NCI-H2171 treated with DMSO at 0.1 percent for 48 hours (cell line): ENCODE measurements around the gene XRCC3.
"Not testable (repeated sequence)": the region's sequence is repeated elsewhere in the genome, so short reads cannot be mapped to it uniquely, and the experiment has no call there.

ENCODE experiments used
- DNase-seq: peaks from one replicate; lab custom pipeline; 2025; lab: John Stamatoyannopoulos, UW

The XRCC3 gene

DNA sequence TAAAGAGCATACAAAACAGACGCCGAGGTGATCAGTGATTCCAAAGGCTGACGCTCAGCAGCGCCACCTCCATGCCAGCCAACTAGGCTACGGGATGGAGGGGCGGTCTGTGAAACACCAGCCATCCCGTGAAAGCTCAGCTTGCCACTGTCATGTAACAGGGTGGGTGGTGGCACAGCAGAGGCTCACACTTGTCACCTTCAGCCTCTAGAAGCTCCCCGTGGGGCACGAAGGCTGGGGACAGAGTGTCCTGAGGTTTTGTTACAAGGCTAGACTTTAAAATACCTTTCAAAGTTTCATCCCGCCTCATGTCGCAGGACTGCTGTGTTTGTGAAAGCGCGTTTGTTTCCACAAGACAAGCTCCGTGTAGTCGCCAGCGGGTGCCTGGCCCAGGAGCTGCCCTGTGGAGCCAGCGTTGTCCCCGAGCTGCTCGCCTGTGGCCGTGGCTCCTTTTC is 20.7 kb downstream of the XRCC3 start:
- DNase-seq, result no peak

DNA sequence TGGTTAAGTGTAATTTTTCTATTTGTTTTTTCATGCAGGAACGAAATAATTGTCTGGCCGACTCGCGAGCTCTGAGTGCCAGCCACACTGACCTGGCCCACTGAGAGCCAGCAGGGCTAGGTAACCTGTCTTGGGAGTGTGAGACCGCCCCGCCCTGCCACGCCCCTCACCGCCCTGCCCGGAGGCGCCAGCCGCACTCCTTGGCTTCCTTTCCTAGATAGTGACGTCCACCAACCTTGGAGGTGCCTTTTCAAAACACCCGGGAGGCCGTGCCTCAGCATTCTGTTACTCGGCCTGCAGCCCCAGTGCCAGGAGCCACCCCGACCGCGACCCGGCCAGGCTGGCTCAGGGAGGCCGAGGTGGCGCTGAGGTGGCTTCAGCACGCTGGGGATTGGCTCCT is 21.7 kb downstream of the XRCC3 start:
- no peak for DNase-seq

DNA sequence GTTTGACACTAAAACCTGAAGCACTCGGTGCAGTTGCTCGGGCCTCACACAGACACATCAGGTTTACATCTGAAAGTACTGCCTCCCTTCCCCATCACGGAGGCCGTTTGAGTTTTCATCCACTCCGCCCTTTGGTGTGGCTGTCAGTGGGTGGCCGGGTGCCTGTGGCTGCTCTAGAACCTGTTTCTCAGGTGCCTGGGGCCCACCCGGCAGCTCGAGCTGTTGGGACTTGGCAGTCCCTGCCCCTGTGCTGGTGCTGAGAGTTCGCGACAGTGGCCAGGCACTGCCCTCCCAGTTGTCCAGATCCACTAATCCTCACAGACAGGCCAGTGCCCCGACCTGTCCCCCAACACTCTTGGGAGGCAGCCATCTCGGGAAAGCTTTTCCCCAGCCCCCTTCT is 22.4 kb downstream of the XRCC3 start:
- no peak for DNase-seq

DNA sequence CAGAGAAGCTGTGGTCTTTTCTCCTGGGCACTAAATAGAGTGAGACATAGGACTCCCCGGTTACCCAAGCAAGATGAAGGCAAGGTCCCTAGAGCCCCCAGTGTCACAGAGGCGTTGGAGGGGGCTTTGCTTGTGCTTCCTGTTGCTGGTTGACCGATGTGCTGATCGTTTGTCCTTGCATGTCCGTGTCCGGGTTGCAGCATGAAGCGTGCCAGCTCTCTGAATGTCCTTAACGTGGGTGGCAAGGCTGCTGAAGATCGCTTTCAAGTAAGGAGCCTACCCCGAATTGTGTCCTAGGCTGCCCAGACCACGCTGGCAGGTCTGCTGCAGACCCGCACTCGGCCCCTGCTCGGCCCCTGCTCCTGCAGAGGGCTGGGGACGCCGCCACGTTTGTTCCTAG is 23.1 kb downstream of the XRCC3 start:
- no peak for DNase-seq

DNA sequence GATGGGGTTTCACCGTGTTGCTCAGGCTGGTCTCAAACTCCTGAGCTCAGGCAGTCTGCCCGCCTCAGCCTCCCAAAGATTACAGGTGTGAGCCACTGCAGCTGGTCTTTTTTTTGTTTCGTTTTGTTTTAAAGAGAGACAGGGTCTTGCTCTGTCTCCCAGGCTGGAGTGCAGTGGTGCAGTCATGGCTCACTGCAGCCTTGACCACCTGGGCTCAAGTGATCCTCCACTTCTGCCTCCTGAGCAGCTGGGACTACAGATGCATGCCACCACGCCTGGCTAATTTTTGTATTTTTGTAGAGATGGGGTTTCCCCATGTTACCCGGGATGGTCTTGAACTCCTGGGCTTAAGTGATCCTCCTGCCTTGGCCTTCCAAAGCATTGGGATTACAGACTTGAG is 23.6 kb downstream of the XRCC3 start:
- not testable (repeated sequence) for DNase-seq

DNA sequence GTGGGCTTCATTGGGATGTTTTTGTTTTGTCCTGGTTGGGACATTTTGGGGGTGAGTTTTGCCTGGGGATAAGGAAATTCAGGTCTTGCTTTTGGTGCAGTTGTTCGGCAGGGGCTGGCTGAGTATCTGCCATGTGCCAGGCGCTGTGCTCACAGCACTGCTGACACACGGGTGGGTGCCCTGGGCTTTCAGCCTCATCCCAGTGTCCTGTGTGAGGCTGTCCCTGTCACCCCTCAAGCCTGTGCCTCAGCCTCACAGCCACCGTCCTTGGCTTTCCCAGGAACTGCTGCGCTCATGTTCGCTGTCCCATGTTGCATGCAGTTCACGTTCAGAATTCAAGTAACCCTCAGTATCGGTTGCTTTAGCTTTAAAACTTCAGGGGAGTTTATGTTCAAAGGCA is 24.9 kb downstream of the XRCC3 start:
- no peak for DNase-seq

DNA sequence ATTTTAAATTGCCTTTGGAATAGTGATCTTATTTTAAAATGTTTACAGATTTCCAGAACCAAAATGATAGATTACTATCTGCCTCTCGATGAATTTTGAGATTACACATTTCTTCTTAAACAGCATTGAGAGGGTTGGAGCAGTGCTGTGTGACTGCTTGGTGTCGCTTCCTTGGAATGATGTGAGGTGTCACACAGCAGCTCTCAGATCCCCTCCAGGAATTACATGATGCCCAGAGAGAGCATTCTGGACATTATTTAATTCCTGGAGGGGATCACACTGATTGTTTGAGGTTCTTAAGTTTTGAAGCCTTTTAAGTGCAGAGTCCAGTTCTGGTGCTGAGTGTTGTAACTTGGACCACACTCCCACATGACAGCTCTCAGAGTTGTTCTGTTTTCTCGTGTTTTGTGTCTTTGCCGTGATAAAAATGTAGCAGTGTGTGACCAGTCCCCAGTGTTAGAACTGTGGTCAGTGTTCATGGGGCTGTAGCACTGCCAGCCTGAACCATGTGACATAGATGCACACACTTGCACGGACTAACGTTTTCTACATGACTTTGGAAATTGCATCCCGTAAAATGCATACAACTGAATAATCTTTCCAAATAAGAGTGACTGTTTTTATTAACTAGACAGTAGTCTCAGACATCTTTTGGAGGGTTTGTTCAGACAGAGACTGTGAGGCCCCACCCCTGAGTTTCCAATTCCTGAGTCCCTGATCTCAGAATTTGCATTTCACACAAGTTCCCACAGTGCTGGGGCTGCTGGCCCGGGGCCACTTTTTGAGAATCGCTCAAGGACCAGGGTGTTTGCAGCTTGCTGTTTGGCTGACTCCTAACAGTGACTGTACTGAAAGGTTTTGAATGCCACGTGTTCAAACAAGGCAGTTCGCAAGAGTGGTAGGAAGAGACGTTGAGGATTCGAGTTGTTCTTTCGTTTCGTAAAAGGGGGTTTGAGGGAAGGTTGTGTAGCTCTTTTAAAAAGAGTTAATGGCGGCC is 26.0 kb downstream of the XRCC3 start:
- DNase-seq, result no peak

DNA sequence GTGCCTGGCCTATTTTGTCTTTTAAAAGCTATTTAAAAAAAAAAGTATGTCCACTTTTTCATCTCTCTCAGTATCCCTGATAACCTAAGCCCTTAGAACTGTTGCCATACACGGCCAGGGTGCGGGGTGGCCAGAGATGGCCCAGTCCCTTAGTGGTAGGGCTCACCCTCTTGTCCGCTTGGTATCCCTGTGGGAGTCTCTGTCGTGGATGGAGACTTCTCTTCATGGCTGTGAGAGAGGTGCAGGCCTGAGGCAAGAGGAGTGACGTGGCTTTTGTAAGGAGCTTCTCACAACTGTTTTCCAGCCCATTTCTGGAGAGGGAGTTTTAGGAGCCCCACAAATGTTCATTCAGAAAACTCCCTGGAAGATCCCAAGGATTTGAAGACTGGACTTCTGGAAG is 26.8 kb downstream of the XRCC3 start:
- DNase-seq, result no peak

DNA sequence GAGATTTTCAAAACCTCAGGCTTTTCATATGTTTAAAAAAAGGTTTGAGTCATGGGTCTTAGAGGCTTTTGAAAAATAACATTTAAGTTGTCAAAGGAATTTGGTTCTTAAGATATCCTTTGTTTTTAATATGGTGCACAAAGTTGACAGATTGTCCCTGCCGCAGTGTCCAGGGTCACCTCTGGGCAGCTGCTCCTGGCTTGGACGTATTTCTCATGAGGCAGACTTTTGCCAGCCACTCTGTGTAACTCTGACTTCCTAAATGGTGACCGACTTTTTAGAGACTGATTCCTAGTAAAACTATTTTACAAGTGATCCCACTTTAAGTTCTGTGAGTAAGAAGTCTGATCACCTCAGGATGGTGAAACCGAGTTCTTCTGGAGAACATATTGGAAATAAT is 27.5 kb downstream of the XRCC3 start:
- DNase-seq, result no peak

DNA sequence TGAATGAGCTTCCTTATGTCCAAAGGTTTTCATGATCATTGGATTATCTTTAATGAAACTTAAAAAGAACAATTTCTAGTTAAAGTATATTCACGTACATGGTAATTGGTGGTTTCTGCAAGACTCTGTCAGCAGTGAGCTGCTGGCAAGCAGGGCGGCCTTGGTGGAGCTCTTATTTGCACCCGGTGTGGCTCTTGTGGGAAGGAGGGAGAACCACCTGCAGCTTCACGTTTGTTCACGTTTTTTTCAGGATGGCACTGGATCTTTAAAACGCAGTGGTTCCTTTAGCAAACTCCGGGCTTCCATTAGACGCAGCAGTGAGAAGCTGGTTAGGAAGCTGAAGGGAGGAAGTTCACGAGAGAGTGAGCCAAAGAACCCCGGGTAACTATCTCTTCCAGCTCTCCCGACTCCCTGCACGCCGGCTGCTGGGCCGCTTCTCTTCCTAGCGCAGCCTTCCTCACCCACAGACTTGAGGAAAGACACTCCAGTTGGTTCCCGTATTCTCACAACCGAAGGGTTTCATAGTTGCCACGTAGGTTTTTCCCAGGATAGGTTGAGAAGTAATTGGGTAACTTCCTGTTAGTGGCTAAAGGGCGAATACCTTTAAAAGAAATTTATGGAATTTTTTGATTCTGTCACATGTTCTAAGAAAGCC is 28.3 kb downstream of the XRCC3 start:
- DNase-seq, result no peak

DNA sequence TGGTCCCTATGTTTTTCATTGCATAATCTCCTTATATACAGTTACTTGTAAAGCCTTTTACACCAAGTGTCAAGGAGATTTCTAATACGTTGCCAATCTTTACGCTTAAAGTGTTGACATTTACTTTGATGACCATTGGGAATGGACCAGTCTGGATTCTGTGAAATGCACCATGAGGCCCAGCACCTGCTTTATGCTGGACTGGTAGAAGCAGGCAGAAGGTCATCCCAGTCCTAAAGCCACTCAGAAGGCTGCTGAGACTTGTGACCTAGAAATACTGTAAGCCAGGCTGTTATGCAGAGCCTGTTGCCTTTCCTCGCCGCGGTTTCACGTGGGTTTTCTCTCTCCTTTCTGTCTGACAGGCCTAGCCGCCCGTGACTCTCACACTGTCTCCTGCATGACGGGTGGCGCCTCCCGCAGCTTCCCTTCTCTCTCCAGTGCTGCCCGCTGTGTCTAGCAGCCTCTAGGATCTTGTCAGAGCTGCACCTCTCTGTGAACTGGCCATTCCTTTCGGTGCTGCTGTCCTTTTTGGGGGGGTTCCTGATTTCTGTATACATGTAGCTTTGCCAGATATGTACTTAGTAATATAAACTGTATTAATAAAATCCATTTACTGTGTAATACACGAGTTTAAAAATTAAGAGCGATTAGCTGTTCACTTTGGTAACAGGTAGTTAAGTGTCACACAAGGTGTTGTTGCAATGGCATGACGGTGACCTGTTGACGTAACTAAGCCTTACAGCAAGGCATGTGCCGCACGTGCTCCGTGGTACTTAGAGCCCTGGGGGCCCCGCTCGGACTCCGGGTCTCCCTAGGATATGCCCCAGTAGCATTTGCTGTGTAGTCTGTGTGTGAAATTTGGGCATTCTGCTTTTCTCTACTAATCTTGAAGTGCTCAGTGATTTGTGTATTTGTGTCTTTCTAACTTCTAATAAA is 29.7 kb downstream of the XRCC3 start:
- DNase-seq, result no peak

DNA sequence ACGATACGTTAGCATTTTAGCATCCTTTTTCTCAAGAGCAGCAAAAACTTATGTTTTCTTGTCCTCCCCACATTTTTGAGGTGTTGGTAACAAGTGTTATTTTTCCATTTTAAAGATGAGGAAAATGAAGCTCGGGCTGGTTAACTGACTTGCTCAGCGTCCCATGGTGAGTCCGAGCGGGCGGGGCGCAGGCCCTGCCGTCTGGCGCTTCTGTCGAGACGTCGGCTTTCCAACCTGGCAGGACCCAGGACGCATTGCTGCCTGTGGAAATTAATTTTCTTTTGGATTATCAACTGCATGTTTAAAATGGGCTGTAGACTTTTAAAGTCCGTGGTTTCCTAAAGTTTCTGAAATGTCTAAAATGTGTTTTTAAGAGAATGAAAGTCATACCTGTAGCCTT is 30.4 kb downstream of the XRCC3 start:
- DNase-seq, result no peak

DNA sequence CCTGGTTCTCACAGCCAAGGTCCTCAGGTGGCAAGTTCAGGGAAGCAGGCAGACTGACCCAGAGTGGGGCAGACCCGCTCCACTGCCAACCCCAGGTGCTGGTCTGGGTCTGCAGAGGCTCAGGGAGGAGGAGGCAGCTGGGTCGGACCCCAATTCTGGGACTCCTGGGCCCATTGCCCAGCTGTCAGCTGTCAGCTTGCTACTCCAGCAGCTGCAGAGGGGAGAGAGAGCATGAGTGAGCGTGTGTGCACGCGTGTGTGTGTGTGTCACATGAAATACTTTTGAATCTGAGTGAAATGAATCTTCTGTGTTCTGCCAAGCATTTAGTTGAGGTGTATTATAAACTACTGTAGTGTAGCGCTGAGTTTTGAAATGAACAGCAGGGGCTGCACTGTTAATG is 30.8 kb downstream of the XRCC3 start:
- no peak for DNase-seq

DNA sequence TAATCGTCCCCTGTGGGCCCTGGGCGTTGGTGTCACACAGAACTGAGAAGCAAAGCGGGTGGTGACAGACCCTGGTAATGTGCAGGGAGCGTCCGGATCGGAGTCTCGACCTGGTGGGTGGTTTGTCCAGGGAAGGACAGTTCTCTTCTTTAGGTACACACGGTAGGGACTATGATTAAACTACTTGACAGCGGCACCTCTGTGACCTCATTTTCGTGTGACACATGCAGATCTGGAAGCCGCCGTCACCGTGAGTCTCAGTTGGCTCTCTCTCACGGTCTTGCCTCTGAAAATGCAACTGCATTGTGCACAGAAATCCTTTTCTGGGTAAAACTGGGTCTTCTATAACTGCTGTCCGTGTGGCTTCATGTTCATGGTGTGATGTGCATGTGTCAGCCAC is 32.1 kb downstream of the XRCC3 start:
- no peak for DNase-seq

DNA sequence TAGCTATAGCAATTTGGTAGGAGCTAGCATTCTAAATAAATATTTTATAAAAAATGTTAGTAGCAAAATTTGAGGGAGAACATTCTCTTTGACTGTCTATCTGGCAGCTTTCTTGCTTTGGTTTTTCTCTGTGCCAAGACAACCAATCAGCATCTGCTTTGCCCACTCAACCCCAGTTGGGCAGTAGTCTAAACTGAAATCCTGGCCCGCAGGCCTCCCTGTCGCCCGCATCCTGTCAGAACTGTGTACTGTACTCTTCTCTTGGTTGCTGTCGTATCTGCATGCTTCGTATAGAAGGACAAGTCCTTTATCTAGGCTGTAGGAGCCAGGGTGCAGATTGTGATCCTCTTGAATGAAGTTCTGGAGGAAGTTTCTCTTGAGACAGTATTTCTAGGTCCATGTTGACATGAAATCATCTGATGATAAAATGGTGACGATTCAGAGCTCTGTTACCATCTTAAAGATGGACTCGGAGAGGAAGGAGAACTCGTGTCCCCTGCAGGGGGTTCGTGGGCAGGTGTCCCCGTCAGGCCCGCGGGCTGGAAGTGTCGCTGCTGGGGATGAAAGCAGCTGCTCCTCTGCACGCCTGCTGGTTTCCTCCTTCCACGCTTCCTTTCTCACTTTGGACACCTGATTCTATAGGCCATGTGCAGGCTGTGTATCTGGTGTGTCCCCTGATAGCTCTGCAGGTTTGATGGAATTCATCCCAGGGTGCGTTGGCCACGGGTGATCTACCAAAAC is 34.6 kb downstream of the XRCC3 start:
- DNase-seq, result no peak

DNA sequence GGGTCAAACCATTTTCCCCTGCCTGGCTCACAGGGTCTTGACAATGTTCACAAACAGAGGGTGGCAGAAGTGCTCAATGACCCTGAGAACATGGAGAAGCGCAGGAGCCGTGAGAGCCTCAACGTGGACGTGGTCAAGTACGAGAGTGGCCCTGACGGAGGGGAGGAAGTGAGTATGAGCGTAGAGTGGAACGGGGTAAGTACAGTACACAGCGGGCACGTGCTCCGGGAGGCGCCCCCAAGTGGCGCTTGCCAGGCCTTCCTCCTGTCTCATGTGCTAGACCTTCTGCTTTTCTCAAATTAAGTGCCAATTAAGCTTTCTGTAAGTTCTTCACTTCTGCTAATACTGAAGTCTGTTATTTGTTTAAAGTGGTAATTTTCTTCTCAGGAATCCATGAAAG is 35.9 kb downstream of the XRCC3 start:
- peak; percentile 39 for DNase-seq

DNA sequence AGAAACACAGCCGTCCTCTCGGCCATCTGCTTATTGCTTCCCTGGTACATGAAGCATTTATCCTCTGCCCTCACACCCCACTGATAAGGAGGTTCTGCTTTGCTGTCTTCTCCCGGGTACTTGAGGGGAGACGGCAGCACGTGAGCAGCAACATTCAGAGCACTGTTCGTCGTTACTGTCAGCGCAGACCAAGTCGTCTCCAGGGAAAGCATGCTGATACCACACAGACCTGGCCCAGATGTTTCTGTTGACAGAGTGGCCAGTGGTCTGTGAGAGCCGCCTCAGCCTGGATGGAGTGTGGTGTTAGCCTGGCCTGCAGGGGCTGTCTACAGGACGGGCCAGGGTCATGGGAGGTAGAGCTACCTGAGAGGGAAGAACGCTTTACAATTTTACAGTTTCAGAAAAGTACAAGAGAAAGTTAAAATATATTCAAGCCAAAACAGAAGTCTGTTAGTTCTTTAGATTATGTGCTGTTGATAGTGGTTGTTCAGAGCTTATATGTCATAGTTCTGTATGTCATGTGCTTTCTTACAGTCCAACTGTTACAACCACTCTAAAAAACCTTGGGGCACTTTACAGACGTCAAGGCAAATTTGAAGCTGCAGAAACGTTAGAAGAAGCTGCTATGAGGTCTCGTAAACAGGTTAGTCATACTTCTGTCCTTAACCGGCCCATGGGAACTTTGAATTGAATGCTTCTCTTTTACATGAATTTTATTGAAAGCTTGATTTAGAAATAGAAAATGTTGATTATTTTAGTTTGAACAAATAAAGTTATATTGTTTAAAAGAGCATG is 38.2 kb downstream of the XRCC3 start:
- no peak for DNase-seq

DNA sequence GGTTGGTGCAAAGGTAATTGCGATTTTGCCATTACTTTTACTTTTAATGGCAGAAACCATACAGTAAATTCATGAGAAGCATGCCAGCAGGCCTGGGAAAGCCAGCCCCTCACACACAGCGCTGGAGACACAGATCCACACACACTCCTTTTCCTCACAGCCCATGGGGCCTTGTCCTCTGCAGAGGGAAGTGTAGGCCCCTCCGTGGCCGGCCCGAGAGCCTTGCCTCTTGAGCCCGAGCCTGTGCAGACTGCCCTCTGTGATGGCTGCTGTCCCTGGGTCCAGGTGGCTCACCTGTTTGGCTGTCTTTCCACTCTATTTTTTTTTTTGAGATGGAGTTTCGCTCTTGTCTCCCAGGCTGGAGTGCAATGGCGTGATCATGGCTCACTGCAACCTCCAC is 39.3 kb downstream of the XRCC3 start:
- no peak for DNase-seq

DNA sequence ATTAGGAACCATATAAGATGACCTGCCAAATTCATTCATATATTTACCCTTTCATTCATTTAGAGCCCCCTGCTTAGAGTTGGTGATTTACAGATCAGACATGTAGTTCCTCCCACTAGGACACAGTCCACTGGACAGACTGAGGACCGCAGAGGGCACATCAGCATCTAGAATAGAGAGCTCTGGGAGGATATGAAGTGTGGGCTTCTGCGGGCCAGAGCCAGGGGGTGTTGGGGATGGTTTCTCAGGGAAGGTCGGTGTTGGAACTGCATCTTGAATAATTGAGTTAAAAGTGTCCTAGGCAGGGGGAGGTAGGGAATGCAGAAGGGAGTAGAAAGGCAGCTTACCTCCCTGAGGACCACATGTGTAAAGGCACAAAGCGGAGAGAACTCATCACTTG is 43.3 kb downstream of the XRCC3 start:
- no peak for DNase-seq

DNA sequence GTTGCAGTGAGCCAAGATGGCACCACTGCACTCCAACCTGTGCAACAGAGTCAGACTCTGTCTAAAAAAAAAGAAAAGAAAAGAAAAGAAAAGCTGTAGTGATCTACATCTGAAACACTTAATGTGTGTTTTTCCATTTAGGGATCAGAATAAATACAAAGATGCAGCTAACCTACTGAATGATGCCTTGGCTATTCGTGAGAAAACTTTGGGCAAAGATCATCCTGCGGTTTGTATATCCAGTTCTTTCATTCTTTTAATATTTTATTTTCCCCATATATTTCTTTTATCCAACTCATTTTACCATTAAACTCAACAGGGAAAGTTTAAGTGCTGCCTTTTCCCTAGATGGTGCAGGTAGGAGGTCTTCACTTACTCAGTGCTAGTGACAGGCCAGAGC is 45.9 kb downstream of the XRCC3 start:
- DNase-seq, result no peak

DNA sequence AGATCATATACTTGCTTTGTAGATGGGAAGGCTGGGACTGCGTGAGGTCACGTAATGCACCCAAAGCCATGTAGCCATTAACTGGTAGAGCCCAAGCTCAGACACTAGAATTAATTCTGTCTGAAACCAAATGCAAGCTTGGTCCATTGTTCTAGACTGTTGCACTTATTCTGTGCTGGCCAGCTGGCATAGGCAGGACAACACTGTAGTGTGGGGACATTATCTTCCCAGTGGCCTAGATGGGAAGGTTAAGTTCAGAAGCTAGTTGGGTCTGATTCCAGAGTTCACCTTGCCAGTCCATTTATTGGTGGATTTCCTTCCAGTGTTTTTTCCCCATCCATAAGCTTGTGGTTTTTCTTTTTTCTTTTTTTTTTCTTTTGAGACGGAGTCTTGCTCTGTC is 47.1 kb downstream of the XRCC3 start:
- no peak for DNase-seq
